CD4-positive, CD25-positive, alpha-beta regulatory T cell (primary cell): ENCODE results near the gene TPM2. TPM values are rescaled to one million over a fixed set of nuclear protein-coding genes. Genes with fewer than 3 reads are reported as not detected.
A peak's percentile ranks its signal among the peaks of the same experiment; 100 is the strongest.

ENCODE experiments used
- ATAC-seq, 2 donors: fragments of 150-1000 bp; cut with Tn5 transposase; one replicate each; pipeline ENCODE4 v1.10.0; 2021; ENCODE audit warnings: low read depth in 2 of 2, moderate number of reproducible peaks in 2 of 2, moderate library complexity in 1 of 2
- DNase-seq, 3 donors: peaks; one replicate each; pipeline versions ENCODE4 v3.0.0 to v3.0.0-alpha.2; 2012 to 2022; ENCODE audit warnings: mixed read lengths in 1 of 3
- H3K27ac ChIP-seq: one replicate; pipeline ENCODE4 v1.7.0; 2013; ENCODE audit warnings: mild to moderate bottlenecking, low read length; ENCODE audit not compliant: insufficient read depth, poor library complexity, severe bottlenecking
- H3K27me3 ChIP-seq: one replicate; pipeline ENCODE4 v1.7.0; 2013; ENCODE audit warnings: low read length; ENCODE audit not compliant: control insufficient read depth, insufficient read depth
- H3K36me3 ChIP-seq: one replicate; pipeline ENCODE4 v1.7.0; 2013; ENCODE audit warnings: mild to moderate bottlenecking, low read length, moderate library complexity; ENCODE audit not compliant: control insufficient read depth, insufficient read depth
- H3K4me1 ChIP-seq: 2 replicates; pipeline ENCODE4 v1.7.0; 2013; ENCODE audit warnings: mild to moderate bottlenecking, low read length; ENCODE audit not compliant: insufficient read depth, control insufficient read depth, poor library complexity, severe bottlenecking
- H3K4me3 ChIP-seq: one replicate; pipeline ENCODE4 v1.7.0; 2013; ENCODE audit warnings: low read depth, mild to moderate bottlenecking, low read length, moderate library complexity
- H3K9me3 ChIP-seq, 2 experiments: 1 replicate in 1 of 2; 2 replicates in 1 of 2; pipeline ENCODE4 v1.7.0; 2013; ENCODE audit warnings: low read length in 2 of 2, mild to moderate bottlenecking in 1 of 2, moderate library complexity in 1 of 2; ENCODE audit not compliant: control insufficient read depth in 2 of 2
- H3K27ac Mint-ChIP-seq, 3 donors: one replicate each; pipeline ENCODE4 v1.8.0; 2020 to 2022; ENCODE audit warnings: mild to moderate bottlenecking in 3 of 3, mixed read lengths in 3 of 3, moderate library complexity in 2 of 3
- H3K27me3 Mint-ChIP-seq: one replicate; pipeline ENCODE4 v1.8.0; 2022; ENCODE audit warnings: mild to moderate bottlenecking, mixed read lengths
- H3K36me3 Mint-ChIP-seq: one replicate; pipeline ENCODE4 v1.8.0; 2020; ENCODE audit warnings: mixed read lengths
- H3K4me1 Mint-ChIP-seq, 4 donors: one replicate each; pipeline ENCODE4 v1.8.0; 2020 to 2022; ENCODE audit warnings: mixed read lengths in 4 of 4, mild to moderate bottlenecking in 1 of 4
- H3K4me3 Mint-ChIP-seq, 4 donors: one replicate each; pipeline ENCODE4 v1.8.0; 2020 to 2022; ENCODE audit warnings: mild to moderate bottlenecking in 4 of 4, mixed read lengths in 4 of 4, moderate library complexity in 3 of 4
- H3K9me3 Mint-ChIP-seq, 7 donors: one replicate each; pipeline ENCODE4 v1.8.0; 2020 to 2022; ENCODE audit warnings: mixed read lengths in 7 of 7, mild to moderate bottlenecking in 3 of 7, moderate library complexity in 2 of 7
- polyA plus RNA-seq, 4 donors: library from polyadenylated mRNA; unstranded; fragments of 300-500 nt; fragmentation: Illumina TruSeq; gene quantifications; one replicate each; pipeline ENCODE4 v1.2.3, GENCODE V29; 2021
- total RNA-seq: library from RNA; stranded (reverse); gene quantifications from one replicate; pipeline ENCODE4 v1.2.3, GENCODE V29; 2022

The TPM2 gene
- total and polyA plus RNA-seq, 5 donors from 2014 or later: 38.8 TPM; not detected in 4

DNA sequence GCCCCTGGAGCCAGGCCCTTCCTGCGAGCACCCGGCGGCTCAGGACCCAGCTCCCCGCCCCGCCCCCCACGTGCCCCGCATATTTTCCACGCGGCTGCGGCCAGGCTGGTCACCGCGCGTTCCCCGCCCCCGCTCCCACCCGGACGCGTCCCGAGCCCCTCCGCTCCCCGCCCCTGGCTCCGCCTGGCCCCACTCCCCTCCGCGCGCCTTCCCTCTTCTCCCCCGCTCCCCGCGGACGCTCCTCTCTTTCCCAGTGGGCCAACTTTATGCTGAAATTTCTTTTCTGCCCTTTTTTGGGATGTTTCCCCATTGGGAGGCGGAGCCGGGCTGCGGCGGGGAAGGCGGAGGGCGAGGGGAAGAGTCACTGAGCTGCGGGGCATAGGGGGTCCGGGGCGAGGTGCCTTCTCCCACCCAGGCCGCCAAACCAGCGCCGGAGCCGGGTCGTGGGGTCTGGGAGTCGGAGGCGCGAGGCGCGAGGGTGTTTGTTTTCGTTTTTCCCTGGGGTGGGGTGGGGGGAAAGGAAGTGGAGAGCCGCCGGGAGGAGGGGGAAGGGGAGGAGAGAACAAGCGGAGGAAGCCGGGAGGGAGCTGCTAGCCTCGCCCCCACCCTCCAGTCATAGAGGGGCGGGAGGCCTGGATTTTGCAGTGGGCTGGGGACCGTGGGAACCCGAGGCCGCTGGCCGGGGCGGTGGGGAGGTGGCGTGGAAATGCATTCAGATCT is 1.0 kb upstream of the TPM2 start:
- H3K9me3 ChIP-seq: no peaks in the 10 kb centered on the region
- DNase-seq: peak; percentile 13 to 24 (median 18)
- H3K27ac ChIP-seq: peak overlapping the region; percentile 47
- H3K9me3 Mint-ChIP-seq: no peaks in the 10 kb centered on the region
- H3K36me3 ChIP-seq: no peaks in the 10 kb centered on the region
- peaks cover 2 to 26% (median 11%) of the 10 kb centered on the region in 4 donors for H3K4me1 Mint-ChIP-seq
- H3K4me3 Mint-ChIP-seq: peak overlapping the region; percentile 86 to 97 (median 92)
- peak in 1 of 2 donors; percentile 34 for ATAC-seq
- no peaks in the 10 kb centered on the region for H3K36me3 Mint-ChIP-seq
- H3K4me1 ChIP-seq: peaks cover 18% of the 10 kb centered on the region
- peak overlapping the region; percentile 67 to 93 (median 78) for H3K27ac Mint-ChIP-seq
- no peaks in the 10 kb centered on the region for H3K27me3 ChIP-seq
- no peak overlapping the region for H3K4me3 ChIP-seq
- H3K27me3 Mint-ChIP-seq: no peaks in the 10 kb centered on the region

DNA sequence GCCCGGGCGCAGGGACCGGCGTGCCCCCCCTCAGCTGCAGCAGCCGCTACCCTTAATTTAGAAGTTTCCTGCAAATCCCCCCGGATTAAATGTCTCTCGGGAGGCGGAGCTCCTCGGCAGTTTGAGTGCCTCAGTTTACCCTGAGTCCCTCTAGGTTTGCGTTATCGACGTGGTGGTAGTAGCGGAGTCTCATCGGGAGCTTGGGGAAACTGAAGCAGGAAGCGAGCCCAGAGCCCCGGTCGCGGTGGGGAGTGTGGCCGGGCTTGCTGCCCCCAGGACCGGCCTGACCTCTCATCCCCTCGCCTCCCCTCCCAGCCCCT is 529 bp upstream of the TPM2 start:
- Mint-ChIP-seq H3K27ac (no peak overlapping the region), H3K4me3 (peak overlapping the region; percentile 58 to 92 (median 84)), H3K27me3 (no peaks in the 10 kb centered on the region), H3K4me1 (peaks cover 2 to 26% (median 11%) of the 10 kb centered on the region in 4 donors), H3K36me3 (no peaks in the 10 kb centered on the region), H3K9me3 (no peaks in the 10 kb centered on the region)
- peaks cover 18% of the 10 kb centered on the region for H3K4me1 ChIP-seq
- H3K36me3 ChIP-seq: no peaks in the 10 kb centered on the region
- H3K4me3 ChIP-seq: peak overlapping the region; percentile 55
- H3K27ac ChIP-seq: no peak overlapping the region
- H3K9me3 ChIP-seq: no peaks in the 10 kb centered on the region
- DNase-seq (peak in 1 of 3 donors; percentile 15), ATAC-seq (no peak)
- H3K27me3 ChIP-seq: no peaks in the 10 kb centered on the region

GRCh38 chr9:35688558-35689541 is 875 bp downstream of the TPM2 start:
- H3K27ac Mint-ChIP-seq: peak overlapping the region in 2 of 3 donors; percentile 62 to 89
- peak overlapping the region; percentile 50 to 91 (median 84) for H3K4me3 Mint-ChIP-seq
- Histone ChIP-seq H3K4me1 (peaks cover 18% of the 10 kb centered on the region), H3K27ac (no peak overlapping the region), H3K36me3 (no peaks in the 10 kb centered on the region), H3K27me3 (no peaks in the 10 kb centered on the region), H3K4me3 (no peak overlapping the region), H3K9me3 (no peaks in the 10 kb centered on the region)
- H3K27me3 Mint-ChIP-seq: no peaks in the 10 kb centered on the region
- peaks cover 2 to 26% (median 11%) of the 10 kb centered on the region in 4 donors for H3K4me1 Mint-ChIP-seq
- no peaks in the 10 kb centered on the region for H3K36me3 Mint-ChIP-seq
- DNase-seq (peak in 1 of 3 donors; percentile 36), ATAC-seq (peak; percentile 37 to 65)
- no peaks in the 10 kb centered on the region for H3K9me3 Mint-ChIP-seq

DNA sequence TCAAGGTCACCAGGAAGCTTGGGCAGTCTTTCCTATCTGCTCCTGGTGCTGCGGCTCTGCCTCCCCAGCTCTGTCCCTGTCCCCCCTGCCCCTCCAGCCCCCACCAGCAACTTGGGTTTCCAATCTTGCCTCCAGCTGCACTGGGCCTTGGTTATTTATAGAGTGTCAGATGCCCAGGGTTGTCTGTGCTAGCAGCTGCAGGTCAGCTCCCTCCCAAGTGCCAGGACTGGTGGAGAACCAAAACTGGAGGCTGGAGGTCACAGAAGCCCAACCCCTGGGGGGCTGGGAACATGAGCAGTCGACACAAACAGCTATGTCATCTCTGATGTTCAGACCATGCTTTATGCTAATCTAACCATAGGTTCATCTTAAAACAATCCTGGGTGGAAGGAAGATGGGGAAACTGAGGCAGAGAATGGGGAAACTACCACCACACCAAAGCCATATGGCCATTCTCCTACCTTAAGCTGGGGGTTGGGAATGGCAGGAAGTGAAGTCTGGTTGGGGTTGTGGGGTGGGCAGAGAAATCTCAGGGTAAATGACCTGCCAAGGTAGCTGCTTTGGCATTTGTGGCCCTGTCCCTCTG is 1.7 kb downstream of the TPM2 start:
- Histone ChIP-seq H3K36me3 (no peaks in the 10 kb centered on the region), H3K4me1 (peaks cover 18% of the 10 kb centered on the region), H3K27me3 (no peaks in the 10 kb centered on the region), H3K27ac (no peak overlapping the region), H3K9me3 (no peaks in the 10 kb centered on the region), H3K4me3 (no peak overlapping the region)
- Mint-ChIP-seq H3K4me3 (peak overlapping the region in 3 of 4 donors; percentile 18 to 50 (median 35)), H3K9me3 (no peaks in the 10 kb centered on the region), H3K27me3 (no peaks in the 10 kb centered on the region), H3K4me1 (peaks cover 2 to 26% (median 11%) of the 10 kb centered on the region in 4 donors), H3K36me3 (no peaks in the 10 kb centered on the region), H3K27ac (peak overlapping the region in 2 of 3 donors; percentile 34 to 62)
- DNase-seq (no peak), ATAC-seq (no peak)

DNA sequence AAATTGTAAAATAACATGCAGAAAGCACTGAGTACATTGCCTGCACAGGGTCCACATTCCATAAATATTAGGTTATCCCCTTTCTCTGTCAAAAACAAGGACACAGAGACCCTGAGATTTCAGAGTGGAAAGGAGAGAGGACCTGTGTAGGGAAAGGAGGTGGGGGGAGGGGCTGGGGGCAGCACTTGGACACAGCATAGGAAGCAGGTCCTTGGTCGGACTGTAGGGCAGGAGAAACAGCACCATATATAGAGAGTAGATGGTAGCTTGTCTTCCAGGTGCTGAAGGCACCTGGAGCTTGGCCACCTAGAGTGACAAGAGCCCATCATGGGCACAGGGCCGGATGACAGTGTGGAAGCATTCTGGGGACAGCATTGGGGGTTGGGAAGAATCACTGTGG is 2.4 kb downstream of the TPM2 start:
- no peak for ATAC-seq
- no peaks in the 10 kb centered on the region for H3K36me3 Mint-ChIP-seq
- H3K4me1 Mint-ChIP-seq: peaks cover 2 to 26% (median 11%) of the 10 kb centered on the region in 4 donors

DNA sequence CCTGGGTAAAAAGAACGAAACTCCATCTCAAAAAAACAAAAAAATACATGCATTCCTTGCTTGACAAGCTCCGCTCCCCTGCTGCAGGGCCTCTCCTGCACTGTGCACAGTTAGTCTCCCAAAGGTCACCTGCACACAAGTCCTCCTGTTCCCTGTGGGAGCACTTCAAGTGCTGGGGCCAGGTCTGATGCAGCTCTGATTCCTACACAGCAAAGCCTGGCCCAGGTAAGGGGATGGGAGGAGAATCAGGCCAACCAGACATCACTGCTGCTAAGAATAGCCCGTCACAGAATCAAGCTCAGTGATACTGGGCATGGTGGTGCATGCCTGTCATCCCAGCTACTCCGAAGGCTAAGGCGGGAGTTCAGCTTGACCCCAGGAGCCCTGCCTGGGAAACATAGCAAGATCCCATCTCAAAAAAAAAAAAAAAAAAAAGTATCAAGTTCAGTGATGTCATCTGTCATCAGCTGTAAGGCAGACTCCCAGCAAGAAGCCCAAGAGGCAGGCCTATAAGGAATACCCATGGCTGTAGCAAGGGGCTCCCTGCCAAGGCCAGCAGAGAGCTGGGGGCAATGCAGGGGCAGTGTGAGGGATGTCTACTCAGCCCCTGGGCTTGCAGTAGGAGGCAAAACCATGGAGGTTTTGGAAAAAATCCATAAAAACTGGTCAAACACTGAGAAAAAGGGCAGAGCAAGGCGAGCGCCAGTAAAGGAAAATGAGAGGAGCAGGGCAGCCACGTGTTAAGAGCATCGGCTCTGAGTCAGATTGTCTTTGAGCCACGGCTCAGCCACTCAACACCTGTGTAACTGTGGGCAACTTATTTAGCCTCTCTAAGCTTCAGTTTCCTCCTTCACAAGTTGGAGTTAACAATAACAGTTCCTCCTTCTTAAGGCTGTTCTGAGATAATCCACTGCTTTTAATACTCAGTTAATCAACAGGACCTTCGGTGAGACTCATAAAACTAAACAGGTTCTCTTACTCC is 3.2 kb downstream of the TPM2 start:
- no peaks in the 10 kb centered on the region for H3K36me3 ChIP-seq
- Mint-ChIP-seq H3K27ac (no peak overlapping the region), H3K27me3 (no peaks in the 10 kb centered on the region), H3K4me1 (peaks cover 2 to 19% (median 7%) of the 10 kb centered on the region in 4 donors), H3K4me3 (peak overlapping the region in 1 of 4 donors; percentile 15), H3K36me3 (no peaks in the 10 kb centered on the region), H3K9me3 (no peaks in the 10 kb centered on the region)
- H3K27me3 ChIP-seq: no peaks in the 10 kb centered on the region
- no peak overlapping the region for H3K4me3 ChIP-seq
- DNase-seq: no peak
- no peak overlapping the region for H3K27ac ChIP-seq
- no peaks in the 10 kb centered on the region for H3K9me3 ChIP-seq
- no peak for ATAC-seq
- H3K4me1 ChIP-seq: peaks cover 15% of the 10 kb centered on the region

More for the DNA sequence above, 2.4 kb downstream of the TPM2 start:
- no peaks in the 10 kb centered on the region for H3K27me3 ChIP-seq
- H3K4me1 ChIP-seq: peaks cover 18% of the 10 kb centered on the region
- DNase-seq: no peak
- H3K9me3 ChIP-seq: no peaks in the 10 kb centered on the region
- peak overlapping the region; percentile 13 to 91 (median 49) for H3K27ac Mint-ChIP-seq
- no peaks in the 10 kb centered on the region for H3K9me3 Mint-ChIP-seq
- H3K27me3 Mint-ChIP-seq: no peaks in the 10 kb centered on the region
- H3K4me3 Mint-ChIP-seq: peak overlapping the region in 3 of 4 donors; percentile 50 to 71 (median 68)
- H3K27ac ChIP-seq: no peak overlapping the region
- no peaks in the 10 kb centered on the region for H3K36me3 ChIP-seq
- no peak overlapping the region for H3K4me3 ChIP-seq
